ENCODE data around the gene DHRS7B.

DNA sequence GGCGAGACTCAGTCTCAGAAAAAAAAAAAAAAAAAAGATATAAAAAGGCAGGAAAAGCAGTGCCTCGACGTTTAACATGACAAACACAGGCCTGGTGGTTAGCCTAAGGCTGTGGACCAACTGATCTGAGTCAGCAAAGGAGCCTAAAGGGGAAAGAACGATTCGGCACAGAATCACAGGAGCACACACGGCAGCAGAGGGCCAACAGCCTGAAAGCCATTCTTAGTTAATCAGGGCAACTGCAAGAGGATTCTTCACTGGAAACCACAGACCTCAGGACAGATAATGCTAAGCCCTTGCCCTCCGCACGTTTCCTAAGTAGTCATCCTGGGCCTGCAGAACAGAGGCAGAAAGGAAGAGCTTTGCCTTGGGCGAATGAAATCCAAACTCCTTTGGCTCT lies 72.5 kb downstream of the DHRS7B start:
- TF ChIP-seq CTCF (IDR thresholded peaks at IDR 0.05) (no peak), ZFX (IDR thresholded peaks at IDR 0.05; ENCODE audit: borderline replicate concordance) (no peak)

All from 22Rv1 (cell line).